Small intestine (tissue), 7 donors: ENCODE results near the gene OTUB2. TPM values are rescaled to one million over a fixed set of nuclear protein-coding genes. Genes with fewer than 3 reads are reported as not detected.

Experiments used
- DNase-seq, 2 donors: peaks; one replicate each; pipeline versions ENCODE4 v3.0.0 to v3.0.0-alpha.2; 2013
- FAIRE-seq: peaks from 2 replicates; lab custom pipeline; 2012; peaks lifted over from hg19 to GRCh38; lab: Jason Lieb, UNC
- H3K27ac ChIP-seq, 3 donors: one replicate each; pipeline ENCODE4 v1.5.1; 2013; ENCODE audit warnings: low read length in 2 of 3, mild to moderate bottlenecking in 2 of 3, control low read depth in 1 of 3, inconsistent platforms in 1 of 3, low read depth in 1 of 3, moderate library complexity in 1 of 3
- H3K27me3 ChIP-seq, 3 donors: one replicate each; pipeline ENCODE4 v1.6.1; 2013; ENCODE audit warnings: low read length in 3 of 3, inconsistent platforms in 1 of 3; ENCODE audit not compliant: control insufficient read depth in 3 of 3, insufficient read depth in 3 of 3
- H3K36me3 ChIP-seq, 3 donors: one replicate each; pipeline ENCODE4 v1.6.1; 2013; ENCODE audit warnings: low read length in 3 of 3, inconsistent platforms in 1 of 3, low read depth in 1 of 3, mild to moderate bottlenecking in 1 of 3, moderate library complexity in 1 of 3; ENCODE audit not compliant: control insufficient read depth in 3 of 3, insufficient read depth in 2 of 3
- H3K4me1 ChIP-seq, 3 donors: one replicate each; pipeline ENCODE4 v1.6.1; 2013; ENCODE audit warnings: low read length in 2 of 3, inconsistent platforms in 1 of 3, low read depth in 1 of 3, mild to moderate bottlenecking in 1 of 3, moderate library complexity in 1 of 3; ENCODE audit not compliant: control insufficient read depth in 3 of 3, insufficient read depth in 2 of 3
- H3K4me3 ChIP-seq, 3 donors: one replicate each; pipeline ENCODE4 v1.5.1; 2013; ENCODE audit warnings: low read length in 3 of 3, control low read depth in 1 of 3, inconsistent platforms in 1 of 3, low read depth in 1 of 3, mild to moderate bottlenecking in 1 of 3, moderate library complexity in 1 of 3
- H3K9me3 ChIP-seq, 2 donors: one replicate each; pipeline ENCODE4 v1.6.1; 2013; ENCODE audit warnings: low read depth in 1 of 2, low read length in 1 of 2; ENCODE audit not compliant: control insufficient read depth in 2 of 2, insufficient read depth in 1 of 2
- WGBS, 3 donors: extraction: QIAGEN DNeasy Blood & Tissue Kit; methylation state at CpG; one replicate each; pipeline ENCODE4 v1.1.7; 2013; 5-methylcytosine and 5-hydroxymethylcytosine counted together
- polyA plus RNA-seq, 4 donors: library from polyadenylated mRNA; stranded (reverse) in 3 of 4; unstranded in 1 of 4; fragments of 200-250 nt in 3 of 4; fragments of 120-200 nt in 1 of 4; gene quantifications; one replicate each; pipeline versions ENCODE4 v1.2.1 to v1.2.3, GENCODE V29; 2013
- donor health status: healthy with polysubstance abuse.
- donor health status: control.
- donor health status: control.
- donor health status: Bipolar disorder and iron deficiency.
- donor health status: healthy.

Gene OTUB2
- polyA plus RNA-seq, 4 donors = 0.22 to 1.4 (median 0.74) TPM

- DNase-seq = no peak
- FAIRE-seq = no peak
- no peaks in the 10 kb centered on the region for H3K27me3 ChIP-seq
- H3K4me3 ChIP-seq = no peak overlapping the region
- no peak overlapping the region for H3K27ac ChIP-seq
- 85 to 94% (median 92%) methylated on average over 5 of the region's 5 CpGs for WGBS, 3 donors
- peaks cover 0 to 4% (median 0%) of the 10 kb centered on the region in 3 donors for H3K4me1 ChIP-seq
- peaks cover 0 to 3% of the 10 kb centered on the region in 2 donors for H3K9me3 ChIP-seq
- H3K36me3 ChIP-seq = peaks cover 0 to 2% (median 0%) of the 10 kb centered on the region in 3 donors
These were observed 62.4 kb downstream of the OTUB2 start for GRCh38 chr14:94088516-94088915.

- Histone ChIP-seq H3K27ac (no peak overlapping the region), H3K4me3 (no peak overlapping the region), H3K27me3 (no peaks in the 10 kb centered on the region), H3K4me1 (no peaks in the 10 kb centered on the region), H3K9me3 (peaks cover 0 to 3% of the 10 kb centered on the region in 2 donors), H3K36me3 (peaks cover 0 to 2% (median 0%) of the 10 kb centered on the region in 3 donors)
- no peak for DNase-seq
- WGBS, 3 donors = 95 to 96% (median 95%) methylated on average over 4 of the region's 4 CpGs
- FAIRE-seq = no peak
These were observed 63.3 kb downstream of the OTUB2 start for GRCh38 chr14:94089479-94089878.

- FAIRE-seq = no peak
- peaks cover 0 to 11% (median 0%) of the 10 kb centered on the region in 3 donors for H3K36me3 ChIP-seq
- no peaks in the 10 kb centered on the region for H3K4me1 ChIP-seq
- no peak overlapping the region for H3K27ac ChIP-seq
- no peak for DNase-seq
- no peaks in the 10 kb centered on the region for H3K27me3 ChIP-seq
- H3K4me3 ChIP-seq = no peak overlapping the region
- 95 to 100% (median 99%) methylated on average over 2 of the region's 2 CpGs for WGBS, 3 donors
- H3K9me3 ChIP-seq = no peaks in the 10 kb centered on the region
These were observed 67.3 kb downstream of the OTUB2 start for GRCh38 chr14:94093418-94093817.

- Histone ChIP-seq H3K4me1 (no peaks in the 10 kb centered on the region), H3K4me3 (no peak overlapping the region), H3K36me3 (peaks cover 0 to 26% (median 0%) of the 10 kb centered on the region in 3 donors), H3K9me3 (no peaks in the 10 kb centered on the region), H3K27ac (no peak overlapping the region), H3K27me3 (no peaks in the 10 kb centered on the region)
- WGBS, 3 donors = 93 to 95% (median 94%) methylated on average over 4 of the region's 4 CpGs
- FAIRE-seq (no peak), DNase-seq (no peak)
These were observed 71.0 kb downstream of the OTUB2 start for GRCh38 chr14:94097091-94097490.

Other genes with a start within 250 kb of the OTUB2 start
- 10 to 100 TPM in 1 of 4 donors, 1 to 10 TPM in 2, under 1 TPM in 1; 0.22 to 10.4 (median 1.5) TPM for gene PRIMA1, start 237.9 kb upstream of the OTUB2 start, polyA plus RNA-seq
- gene FAM181A, start 99.0 kb upstream of the OTUB2 start, polyA plus RNA-seq = not detected
- gene ASB2, start 49.8 kb upstream of the OTUB2 start, polyA plus RNA-seq = 1 to 10 TPM; 1.3 to 5.6 (median 4.2) TPM
- not detected for gene CCDC197, start 29.0 kb upstream of the OTUB2 start, polyA plus RNA-seq
- gene DDX24, start 54.9 kb downstream of the OTUB2 start, polyA plus RNA-seq = 100 to 1,000 TPM in 1 of 4 donors, 10 to 100 TPM in 3; 35.1 to 103 (median 57.9) TPM
- gene IFI27L1, start 55.0 kb downstream of the OTUB2 start, polyA plus RNA-seq = 10 to 100 TPM; 29.2 to 44.5 (median 30.2) TPM
- 1,000 to 10,000 TPM in 1 of 4 donors, 100 to 1,000 TPM in 2, 1 to 10 TPM in 1; 9.3 to 1,277 (median 545) TPM for gene IFI27, start 84.4 kb downstream of the OTUB2 start, polyA plus RNA-seq
- 10 to 100 TPM; 23.0 to 96.7 (median 70.2) TPM for gene IFI27L2, start 103.3 kb downstream of the OTUB2 start, polyA plus RNA-seq
- gene PPP4R4, start 148.0 kb downstream of the OTUB2 start, polyA plus RNA-seq = under 1 TPM in 2 of 4 donors, not detected in 2; 0.03 to 0.13 TPM